Esophagus squamous epithelium (tissue), 4 donors: Measurements from ENCODE around the gene CACNB2.

Experiments used
- POLR2A ChIP-seq, 4 donors: fragments of 450-650 bp; IDR thresholded peaks; one replicate each; pipeline ENCODE4 v1.6.1; 2017; ENCODE audit warnings: antibody characterized with exemption in 4 of 4, mild to moderate bottlenecking in 4 of 4, moderate library complexity in 3 of 4
- TF ChIP-seq, protein P1 (sequence below), 6 experiments: fragments of 450-650 bp in 4 of 6; fragments of 200-600 bp in 2 of 6; sonication (generic) in 2 of 6; IDR thresholded peaks; one replicate each; pipeline ENCODE4 v1.5.1; 2016 to 2019; ENCODE audit warnings: antibody characterized with exemption in 6 of 6, mild to moderate bottlenecking in 4 of 6, moderate library complexity in 4 of 6

DNA sequence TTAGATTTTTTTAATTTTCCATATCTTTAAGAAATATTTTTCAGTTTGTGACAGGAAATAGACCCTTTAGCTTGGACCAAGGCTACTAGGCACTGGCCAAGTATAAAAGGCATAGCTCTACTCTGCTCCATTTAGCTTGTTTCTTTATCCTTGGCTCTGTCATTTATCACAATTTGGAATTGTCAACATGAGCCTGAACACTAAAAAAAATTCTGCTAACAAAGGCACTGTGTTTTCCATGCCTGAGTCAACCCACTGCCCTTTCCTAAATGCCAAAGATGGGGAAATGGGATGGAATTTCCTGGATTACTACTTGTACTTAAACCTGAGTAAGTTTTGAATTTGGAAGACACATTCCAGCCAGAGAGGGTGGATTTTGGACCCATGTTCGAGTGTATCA is 382.8 kb downstream of the CACNB2 start:
- TF ChIP-seq, protein P1, sequence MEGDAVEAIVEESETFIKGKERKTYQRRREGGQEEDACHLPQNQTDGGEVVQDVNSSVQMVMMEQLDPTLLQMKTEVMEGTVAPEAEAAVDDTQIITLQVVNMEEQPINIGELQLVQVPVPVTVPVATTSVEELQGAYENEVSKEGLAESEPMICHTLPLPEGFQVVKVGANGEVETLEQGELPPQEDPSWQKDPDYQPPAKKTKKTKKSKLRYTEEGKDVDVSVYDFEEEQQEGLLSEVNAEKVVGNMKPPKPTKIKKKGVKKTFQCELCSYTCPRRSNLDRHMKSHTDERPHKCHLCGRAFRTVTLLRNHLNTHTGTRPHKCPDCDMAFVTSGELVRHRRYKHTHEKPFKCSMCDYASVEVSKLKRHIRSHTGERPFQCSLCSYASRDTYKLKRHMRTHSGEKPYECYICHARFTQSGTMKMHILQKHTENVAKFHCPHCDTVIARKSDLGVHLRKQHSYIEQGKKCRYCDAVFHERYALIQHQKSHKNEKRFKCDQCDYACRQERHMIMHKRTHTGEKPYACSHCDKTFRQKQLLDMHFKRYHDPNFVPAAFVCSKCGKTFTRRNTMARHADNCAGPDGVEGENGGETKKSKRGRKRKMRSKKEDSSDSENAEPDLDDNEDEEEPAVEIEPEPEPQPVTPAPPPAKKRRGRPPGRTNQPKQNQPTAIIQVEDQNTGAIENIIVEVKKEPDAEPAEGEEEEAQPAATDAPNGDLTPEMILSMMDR (IDR thresholded peaks at IDR 0.05) = no peak
- no peak for TF ChIP-seq POLR2A (IDR thresholded peaks at IDR 0.05)
